ENCODE data around the gene RUBCNL. TPM values are rescaled to one million over a fixed set of nuclear protein-coding genes. Genes with fewer than 3 reads are reported as not detected.
A peak's percentile ranks its signal among the peaks of the same experiment; 100 is the strongest.
"Not testable (repeated sequence)": the region's sequence is repeated elsewhere in the genome, so short reads cannot be mapped to it uniquely, and the experiment has no call there.

Gene RUBCNL
- total RNA-seq, 1 donor from 2014 or later: 7.3 TPM

- ATAC-seq (no peak), DNase-seq (ENCODE audit: low spot score) (no peak)
- intact Hi-C loops (cut with DNase I): no loop called here
Measured at GRCh38 chr13:46378411-46378810, 8.6 kb downstream of the RUBCNL start.

- intact Hi-C loops (cut with DNase I): no loop called here
- ATAC-seq: no peak
- DNase-seq (ENCODE audit: low spot score): no peak
Measured at GRCh38 chr13:46377554-46377953, 9.5 kb downstream of the RUBCNL start.

DNA sequence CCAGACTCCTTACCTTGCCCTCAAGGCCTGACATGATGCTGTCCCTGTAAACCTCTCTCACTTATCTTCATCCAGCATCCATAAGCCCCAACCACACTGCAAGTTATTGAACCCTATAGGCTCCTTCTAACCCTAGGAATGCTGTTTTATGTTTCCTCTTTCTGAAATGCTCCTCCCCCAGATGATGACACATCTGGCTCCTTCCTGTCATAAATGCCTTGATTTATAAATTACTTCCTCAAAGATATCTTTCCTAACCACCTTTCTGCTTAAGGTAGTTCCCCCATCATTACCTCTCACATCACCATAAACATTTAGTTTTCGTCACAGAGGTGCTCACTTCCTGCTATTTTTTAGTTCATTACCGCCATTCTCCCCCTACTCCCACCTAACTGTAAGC, 12.3 kb downstream of the RUBCNL start:
- intact Hi-C loops (cut with DNase I): no loop called here
- DNase-seq (ENCODE audit: low spot score): no peak
- ATAC-seq: no peak

- no peak for DNase-seq (ENCODE audit: low spot score)
- no peak for ATAC-seq
- intact Hi-C loops (cut with DNase I): no loop called here
Measured at GRCh38 chr13:46373623-46374022, 13.4 kb downstream of the RUBCNL start.

- ATAC-seq; intact Hi-C loops (cut with DNase I); DNase-seq (ENCODE audit: low spot score): not testable (repeated sequence)
Measured at GRCh38 chr13:46372938-46373337, 14.1 kb downstream of the RUBCNL start.

DNA sequence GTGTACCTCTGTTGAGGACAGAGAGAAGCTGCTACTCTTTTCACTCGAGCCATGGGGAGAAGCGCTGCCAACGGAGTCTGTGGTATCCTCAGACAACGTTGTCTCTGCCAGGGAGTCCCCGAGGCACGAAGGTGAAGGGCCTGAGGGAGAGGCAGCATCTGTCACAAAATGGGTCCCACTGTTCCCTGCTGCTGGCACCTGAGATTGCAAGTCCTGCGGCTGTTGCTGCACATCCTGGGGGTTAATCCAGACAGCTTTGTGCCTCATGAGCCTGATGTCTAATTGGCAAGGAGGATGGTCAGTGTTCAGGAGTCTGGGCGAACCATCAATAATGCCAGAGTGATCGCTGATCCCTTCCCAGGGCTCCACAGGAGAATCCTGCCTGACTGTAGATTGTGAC, 15.0 kb downstream of the RUBCNL start:
- intact Hi-C loops (cut with DNase I): no loop called here
- DNase-seq (ENCODE audit: low spot score): no peak
- ATAC-seq: no peak

DNA sequence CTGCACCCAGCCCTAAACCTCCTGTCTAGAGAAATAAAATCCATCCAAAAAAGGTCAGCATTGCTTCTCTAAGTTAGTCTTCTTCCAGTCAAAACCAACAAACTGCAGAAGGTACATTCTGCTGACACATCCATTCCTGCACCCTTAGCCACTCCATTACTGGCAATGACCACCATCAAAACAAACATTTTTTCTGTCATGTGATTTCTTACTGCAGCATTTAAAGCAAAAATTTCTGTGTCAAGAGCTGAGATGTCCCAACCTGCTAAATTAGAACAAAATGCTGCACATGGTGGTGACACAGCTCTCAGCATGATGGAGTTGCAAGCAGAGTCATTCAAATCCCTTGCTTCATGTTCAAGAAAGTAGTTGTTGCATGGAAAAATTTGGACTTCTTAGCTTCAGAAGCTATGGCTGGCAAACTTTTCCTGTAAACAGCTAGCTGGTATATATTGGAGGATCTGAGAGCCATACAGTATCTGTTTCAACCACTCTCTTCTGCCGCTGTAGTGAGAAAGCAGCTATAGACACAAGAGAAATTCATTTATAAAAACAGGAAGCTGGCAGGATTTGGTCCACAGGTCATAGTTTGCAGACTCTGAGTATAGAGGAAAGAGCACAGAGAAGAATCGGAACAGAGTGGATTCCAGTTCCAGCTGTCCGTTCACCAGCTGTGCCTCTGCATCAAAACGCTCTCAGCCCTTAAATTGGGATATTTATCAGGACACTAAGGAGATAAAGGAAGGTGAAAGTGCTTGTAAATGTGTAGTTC, 17.4 kb downstream of the RUBCNL start:
- DNase-seq (ENCODE audit: low spot score) (no peak), ATAC-seq (peak; percentile 69)

GRCh38 chr13:46367617-46368327, 19.3 kb downstream of the RUBCNL start:
- intact Hi-C loops (cut with DNase I): no loop called here
- ATAC-seq (no peak), DNase-seq (ENCODE audit: low spot score) (no peak)

More for the DNA sequence above, 17.4 kb downstream of the RUBCNL start:
- intact Hi-C loops (cut with DNase I): no loop called here

GRCh38 chr13:46361276-46361934, 25.6 kb downstream of the RUBCNL start:
- no peak for ATAC-seq
- intact Hi-C loops (cut with DNase I): no loop called here
- no peak for DNase-seq (ENCODE audit: low spot score)

GRCh38 chr13:46360604-46361003, 26.4 kb downstream of the RUBCNL start:
- ATAC-seq (no peak), DNase-seq (ENCODE audit: low spot score) (no peak)
- intact Hi-C loops (cut with DNase I): no loop called here

GRCh38 chr13:46359714-46360113, 27.3 kb downstream of the RUBCNL start:
- no peak for ATAC-seq
- intact Hi-C loops (cut with DNase I): no loop called here
- DNase-seq (ENCODE audit: low spot score): no peak

- no peak for DNase-seq (ENCODE audit: low spot score)
- ATAC-seq: no peak
- intact Hi-C loops (cut with DNase I): no loop called here
Measured at GRCh38 chr13:46355901-46356590, 31.0 kb downstream of the RUBCNL start.

GRCh38 chr13:46355088-46355468, 32.0 kb downstream of the RUBCNL start:
- DNase-seq (ENCODE audit: low spot score) (no peak), ATAC-seq (no peak)
- intact Hi-C loops (cut with DNase I): no loop called here

DNA sequence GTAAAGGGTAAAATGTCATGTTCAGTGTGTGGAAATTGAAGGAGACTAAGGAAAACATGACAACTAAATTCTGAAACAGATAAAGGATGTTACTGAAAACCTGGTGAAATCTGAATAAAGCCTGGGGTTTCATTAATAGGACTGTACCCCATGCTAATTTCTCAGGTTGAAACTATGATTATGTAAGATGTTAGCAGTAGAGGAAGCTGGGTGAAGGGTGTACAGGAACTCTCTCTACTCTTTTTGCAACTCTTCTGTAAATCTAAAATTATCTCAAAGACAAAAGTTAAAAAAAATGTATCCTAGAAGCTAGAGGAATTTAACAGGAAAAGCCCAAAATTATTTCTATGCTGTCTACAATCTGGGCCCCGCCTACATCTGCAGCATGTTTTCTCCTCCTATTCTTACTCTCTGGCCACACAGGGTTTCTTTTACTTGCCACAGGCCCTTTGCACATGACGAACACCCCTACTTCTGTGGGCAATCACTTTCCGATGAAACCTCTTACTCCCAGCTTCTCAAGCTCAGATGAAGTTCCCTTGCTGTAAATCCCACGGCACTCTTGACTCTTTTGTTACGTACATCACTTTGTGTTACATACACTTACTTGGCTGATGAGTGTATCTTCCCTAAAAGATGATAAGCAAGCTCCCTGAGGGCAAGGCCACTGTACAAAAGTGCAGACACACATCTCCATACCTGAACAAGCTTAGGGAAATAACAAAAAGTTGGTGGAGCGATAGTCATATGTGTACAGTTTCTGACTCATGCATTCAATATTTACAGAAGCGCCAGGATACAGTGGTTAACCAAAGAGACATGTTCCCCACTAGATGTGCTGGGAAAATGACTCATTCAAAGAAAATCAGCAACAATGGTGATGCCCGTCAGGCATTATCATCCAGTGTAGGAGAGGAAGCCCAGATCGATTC, 32.6 kb downstream of the RUBCNL start:
- DNase-seq (ENCODE audit: low spot score) (no peak), ATAC-seq (no peak)
- intact Hi-C loops (cut with DNase I): no loop called here

GRCh38 chr13:46352805-46353204, 34.2 kb downstream of the RUBCNL start:
- peak; percentile 62 for ATAC-seq
- DNase-seq (ENCODE audit: low spot score): no peak
- intact Hi-C loops (cut with DNase I): no loop called here

DNA sequence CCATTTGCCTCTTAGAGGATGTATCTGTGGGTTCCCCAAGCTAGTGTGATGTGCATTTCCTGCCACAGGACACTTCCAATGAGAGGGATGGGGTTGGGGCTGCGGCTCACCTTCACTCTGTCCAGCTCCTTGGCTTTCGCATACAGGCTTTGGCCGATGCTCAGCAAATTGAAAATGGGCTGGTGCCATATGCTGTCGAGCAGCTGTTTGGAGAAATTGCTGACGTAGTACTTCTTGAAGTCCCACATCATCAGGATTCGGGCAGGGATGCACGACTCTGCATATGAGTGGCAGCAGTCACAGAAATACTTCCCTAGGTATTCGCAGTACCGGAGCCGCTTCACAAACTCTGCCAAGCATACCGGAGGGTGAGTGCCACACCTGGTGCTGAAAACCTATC, 37.0 kb downstream of the RUBCNL start:
- ATAC-seq (no peak), DNase-seq (ENCODE audit: low spot score) (no peak)
- intact Hi-C loops (cut with DNase I): no loop called here

GRCh38 chr13:46348961-46349360, 38.1 kb downstream of the RUBCNL start:
- no peak for DNase-seq (ENCODE audit: low spot score)
- intact Hi-C loops (cut with DNase I): no loop called here
- no peak for ATAC-seq

DNA sequence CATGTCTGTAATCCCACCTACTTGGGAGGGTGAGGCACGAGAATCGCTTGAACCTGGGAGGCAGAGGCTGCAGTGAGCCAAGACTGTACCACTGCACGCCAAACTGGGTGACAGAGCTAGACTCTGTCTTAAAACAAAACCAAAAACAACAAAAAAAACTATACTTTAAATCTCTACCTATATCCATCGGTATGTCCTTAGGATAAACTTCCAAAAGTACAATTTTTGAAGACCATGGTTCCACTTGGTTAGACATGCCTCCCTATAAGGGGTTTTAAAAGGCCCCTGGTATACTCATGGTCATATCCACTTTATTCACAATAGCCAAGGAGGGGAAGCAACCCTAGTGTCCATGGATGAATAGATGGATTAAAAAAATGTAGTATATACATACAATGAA, 39.8 kb downstream of the RUBCNL start:
- intact Hi-C loops (cut with DNase I): no loop called here

GRCh38 chr13:46345866-46346265, 41.2 kb downstream of the RUBCNL start:
- DNase-seq (ENCODE audit: low spot score) (no peak), ATAC-seq (peak; percentile 18)
- intact Hi-C loops (cut with DNase I): no loop called here

More for the DNA sequence above, 39.8 kb downstream of the RUBCNL start:
- no peak for DNase-seq (ENCODE audit: low spot score)
- no peak for ATAC-seq

Data from sciatic nerve (tissue), 2 donors.